Ascending aorta (tissue), 2 donors: ENCODE measurements around the gene CSTB. TPM values are rescaled to one million over a fixed set of nuclear protein-coding genes. Genes with fewer than 3 reads are reported as not detected.

ENCODE experiments used
- DNase-seq, 2 donors: peaks; one replicate each; pipeline ENCODE4 v3.0.0-alpha.2; 2019; ENCODE audit warnings: low spot score in 2 of 2
- H3K27ac ChIP-seq, 2 donors: fragments of 200-600 bp; sonication (generic); one replicate each; pipeline ENCODE4 v1.5.1; 2016 to 2017; ENCODE audit warnings: mild to moderate bottlenecking in 1 of 2
- H3K27me3 ChIP-seq: fragments of 200-600 bp; sonication (generic); one replicate; pipeline ENCODE4 v1.5.1; 2017
- H3K36me3 ChIP-seq, 2 donors: fragments of 200-600 bp; sonication (generic); one replicate each; pipeline ENCODE4 v1.5.1; 2016
- H3K4me1 ChIP-seq, 2 donors: fragments of 200-600 bp; sonication (generic); one replicate each; pipeline ENCODE4 v1.5.1; 2016 to 2017; ENCODE audit warnings: mild to moderate bottlenecking in 1 of 2
- H3K4me3 ChIP-seq, 2 donors: fragments of 200-600 bp; sonication (generic); one replicate each; pipeline ENCODE4 v1.5.1; 2016 to 2017; ENCODE audit warnings: mild to moderate bottlenecking in 1 of 2
- H3K9me3 ChIP-seq, 2 donors: fragments of 200-600 bp; sonication (generic); one replicate each; pipeline ENCODE4 v1.5.1; 2016
- CTCF ChIP-seq, 3 experiments: fragments of 200-600 bp in 2 of 3; fragments of 450-650 bp in 1 of 3; sonication (generic) in 2 of 3; IDR thresholded peaks; one replicate each; pipeline ENCODE4 v1.5.1; 2016 to 2019; ENCODE audit warnings: antibody characterized with exemption in 3 of 3, mild to moderate bottlenecking in 1 of 3, moderate library complexity in 1 of 3
- intact Hi-C: fragments of 100-400 bp; cut with DNase I; formaldehyde crosslinking; loops from one replicate; pipeline ENCODE4 v1.15.1; 2023
- total RNA-seq: library from RNA; depleted of rRNA; stranded (reverse); fragments of >200 nt; gene quantifications from one replicate; pipeline ENCODE4 v1.1.0, GENCODE V29; 2016

CSTB gene
- total RNA-seq, 1 donor from 2014 or later: 8.7 TPM

- H3K4me1 ChIP-seq: peaks cover 6 to 14% of the 10 kb centered on the region in 2 donors
- peaks cover 26 to 29% of the 10 kb centered on the region in 2 donors for H3K36me3 ChIP-seq
- peak within 1 kb of the TSS; percentile 78 to 84 for H3K27ac ChIP-seq
- H3K9me3 ChIP-seq: no peaks in the 10 kb centered on the region
- peak within 1 kb of the TSS; percentile 77 to 95 for H3K4me3 ChIP-seq
- TF ChIP-seq CTCF (IDR thresholded peaks at IDR 0.05): peak; percentile 81 to 100 (median 98)
- DNase-seq: peak; percentile 56 to 95
- no peaks in the 10 kb centered on the region for H3K27me3 ChIP-seq
- intact Hi-C loops: loop anchor here (1.0 to 10.0 kb wide), 2 partner anchors 13 to 225 kb away; partner anchors contain the start of genes CSTB and TRAPPC10
Measured at GRCh38 chr21:43789276-43790009, 13.3 kb upstream of the CSTB start, which contains the start of gene RRP1. TSS of gene RRP1 (plus strand) at chr21:43789577. CDS start at chr21:43789630, 53 bp downstream.

- peaks cover 2 to 4% of the 10 kb centered on the region in 2 donors for H3K36me3 ChIP-seq
- H3K27me3 ChIP-seq: no peaks in the 10 kb centered on the region
- peaks cover 6 to 14% of the 10 kb centered on the region in 2 donors for H3K4me1 ChIP-seq
- TF ChIP-seq CTCF (IDR thresholded peaks at IDR 0.05): no peak
- intact Hi-C loops: loop anchor here (10.0 kb wide), 1 partner anchor 228 kb away; the partner anchor contains the start of gene TRAPPC10
- no peak overlapping the region for H3K27ac ChIP-seq
- H3K9me3 ChIP-seq: no peaks in the 10 kb centered on the region
- no peak for DNase-seq
- no peak overlapping the region for H3K4me3 ChIP-seq
Measured at GRCh38 chr21:43786807-43787440, 10.8 kb upstream of the CSTB start.

- intact Hi-C loops: loop anchor here (10.0 kb wide), 1 partner anchor 228 kb away; the partner anchor contains the start of gene TRAPPC10
- Histone ChIP-seq H3K9me3 (no peaks in the 10 kb centered on the region), H3K4me1 (peaks cover 6 to 14% of the 10 kb centered on the region in 2 donors), H3K27me3 (no peaks in the 10 kb centered on the region), H3K4me3 (no peak overlapping the region), H3K27ac (no peak overlapping the region), H3K36me3 (no peaks in the 10 kb centered on the region)
- DNase-seq: no peak
- no peak for TF ChIP-seq CTCF (IDR thresholded peaks at IDR 0.05)
Measured at GRCh38 chr21:43786300-43786806, 10.2 kb upstream of the CSTB start.

- no peak for TF ChIP-seq CTCF (IDR thresholded peaks at IDR 0.05)
- Histone ChIP-seq H3K4me1 (peaks cover 0 to 3% of the 10 kb centered on the region in 2 donors), H3K36me3 (no peaks in the 10 kb centered on the region), H3K27ac (no peak overlapping the region), H3K27me3 (no peaks in the 10 kb centered on the region), H3K9me3 (no peaks in the 10 kb centered on the region), H3K4me3 (no peak overlapping the region)
- intact Hi-C loops: loop anchor here (10.0 kb wide), 1 partner anchor 230 kb away; the partner anchor contains the start of gene TRAPPC10
- DNase-seq: no peak
Measured at GRCh38 chr21:43785134-43785533, 9.0 kb upstream of the CSTB start.

GRCh38 chr21:43783098-43783700 is 7.1 kb upstream of the CSTB start:
- intact Hi-C loops: loop anchor here (10.0 kb wide), 1 partner anchor 232 kb away; the partner anchor contains the start of gene TRAPPC10
- DNase-seq: no peak
- H3K27me3 ChIP-seq: no peaks in the 10 kb centered on the region
- H3K27ac ChIP-seq: no peak overlapping the region
- no peaks in the 10 kb centered on the region for H3K4me1 ChIP-seq
- H3K9me3 ChIP-seq: no peaks in the 10 kb centered on the region
- no peak overlapping the region for H3K4me3 ChIP-seq
- TF ChIP-seq CTCF (IDR thresholded peaks at IDR 0.05): no peak
- no peaks in the 10 kb centered on the region for H3K36me3 ChIP-seq
